Pancreas (tissue), 10 donors: Measurements from ENCODE around the gene ITGB2. TPM values are rescaled to one million over a fixed set of nuclear protein-coding genes. Genes with fewer than 3 reads are reported as not detected.

Experiments used
- ATAC-seq, 4 donors: fragments of 200-7000 bp; cut with Tn5 transposase; one replicate each; pipeline versions ENCODE4 v1.8.0 to v1.9.1; 2020; ENCODE audit warnings: mild to moderate bottlenecking in 4 of 4, moderate library complexity in 4 of 4
- DNase-seq, 6 donors: peaks; one replicate each; pipeline ENCODE4 v3.0.0-alpha.2; 2020
- FAIRE-seq: peaks from 2 replicates; lab custom pipeline; 2012; peaks lifted over from hg19 to GRCh38; lab: Jason Lieb, UNC
- H3K27ac ChIP-seq, 4 donors: fragments of 200-600 bp; sonication (generic); 1 replicate in 3 of 4; 2 replicates in 1 of 4; pipeline versions ENCODE4 v1.5.0 to v1.8.0; 2020
- H3K27me3 ChIP-seq, 4 donors: fragments of 200-600 bp; one replicate each; pipeline ENCODE4 v1.8.0; 2021
- H3K36me3 ChIP-seq, 3 donors: fragments of 200-600 bp; sonication (generic) in 1 of 3; one replicate each; pipeline versions ENCODE4 v1.5.0 to v1.8.0; 2020 to 2021
- H3K4me1 ChIP-seq, 3 donors: fragments of 200-600 bp; one replicate each; pipeline ENCODE4 v1.8.0; 2021
- H3K4me3 ChIP-seq, 4 donors: fragments of 200-600 bp; sonication (generic) in 2 of 4; one replicate each; pipeline versions ENCODE4 v1.5.0 to v1.8.0; 2020 to 2021
- H3K9me3 ChIP-seq, 4 donors: fragments of 200-600 bp; one replicate each; pipeline ENCODE4 v1.8.0; 2021
- WGBS, 2 donors: extraction: QIAGEN DNeasy Blood & Tissue Kit; methylation state at CpG; one replicate each; pipeline ENCODE4 v1.1.7; 2013; 5-methylcytosine and 5-hydroxymethylcytosine counted together
- intact Hi-C, 3 donors: fragments of 100-400 bp; cut with DNase I; formaldehyde crosslinking; loops; one replicate each; pipeline versions ENCODE4 v1.11.1 to v1.14.2; 2022
- polyA plus RNA-seq, 2 donors: library from polyadenylated mRNA; stranded (reverse); fragments of 200-250 nt; gene quantifications; one replicate each; pipeline ENCODE4 v1.2.3, GENCODE V29; 2013
- total RNA-seq, 6 donors: library from RNA; stranded (reverse); fragmentation: NEBNext Ultra II Directional in 4 of 6; extraction: Animal tissue kit (Norgen Biotek cat#: 25700) in 4 of 6; gene quantifications; one replicate each; pipeline versions ENCODE4 v1.2.1 to v1.2.4, GENCODE V29; 2021 to 2023
- TF ChIP-seq, protein P1 (sequence below), 4 donors: fragments of 200-600 bp; sonication (generic) in 3 of 4; IDR thresholded peaks; one replicate each; pipeline versions ENCODE4 v1.5.0 to v1.8.0; 2021; ENCODE audit warnings: antibody characterized with exemption in 4 of 4
- donor health status: healthy with polysubstance abuse.
- donor health status: DM: no; HTN: no; CAD: no; lungs with moderate emphysema.
- donor health status: DM: no; HTN: no; CAD: no.
- donor health status: control.
- donor health status: control.
- donor health status: Bipolar disorder and iron deficiency.
- donor health status: DM: yes; HTN: yes; CAD: no.
- donor health status: DM: no; HTN: no; CAD: no.
- donor health status: DM: no; HTN: no; CAD: no.
- donor health status: DM: yes; HTN: yes; CAD: no.

Gene ITGB2
- total and polyA plus RNA-seq, 8 donors = 1.1 to 88.0 (median 11.6) TPM

- H3K9me3 ChIP-seq = no peaks in the 10 kb centered on the region
- intact Hi-C loops = no loop called here
- no peak overlapping the region for H3K4me3 ChIP-seq
- ATAC-seq (no peak), FAIRE-seq (no peak), DNase-seq (peak in 1 of 6 donors; percentile 46)
- H3K36me3 ChIP-seq = peaks cover 0 to 16% (median 0%) of the 10 kb centered on the region in 3 donors
- no peak overlapping the region for H3K27ac ChIP-seq
- H3K27me3 ChIP-seq = no peaks in the 10 kb centered on the region
- 91 to 92% methylated on average over 23 of the region's 23 CpGs for WGBS, 2 donors
- TF ChIP-seq, protein P1, sequence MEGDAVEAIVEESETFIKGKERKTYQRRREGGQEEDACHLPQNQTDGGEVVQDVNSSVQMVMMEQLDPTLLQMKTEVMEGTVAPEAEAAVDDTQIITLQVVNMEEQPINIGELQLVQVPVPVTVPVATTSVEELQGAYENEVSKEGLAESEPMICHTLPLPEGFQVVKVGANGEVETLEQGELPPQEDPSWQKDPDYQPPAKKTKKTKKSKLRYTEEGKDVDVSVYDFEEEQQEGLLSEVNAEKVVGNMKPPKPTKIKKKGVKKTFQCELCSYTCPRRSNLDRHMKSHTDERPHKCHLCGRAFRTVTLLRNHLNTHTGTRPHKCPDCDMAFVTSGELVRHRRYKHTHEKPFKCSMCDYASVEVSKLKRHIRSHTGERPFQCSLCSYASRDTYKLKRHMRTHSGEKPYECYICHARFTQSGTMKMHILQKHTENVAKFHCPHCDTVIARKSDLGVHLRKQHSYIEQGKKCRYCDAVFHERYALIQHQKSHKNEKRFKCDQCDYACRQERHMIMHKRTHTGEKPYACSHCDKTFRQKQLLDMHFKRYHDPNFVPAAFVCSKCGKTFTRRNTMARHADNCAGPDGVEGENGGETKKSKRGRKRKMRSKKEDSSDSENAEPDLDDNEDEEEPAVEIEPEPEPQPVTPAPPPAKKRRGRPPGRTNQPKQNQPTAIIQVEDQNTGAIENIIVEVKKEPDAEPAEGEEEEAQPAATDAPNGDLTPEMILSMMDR (IDR thresholded peaks at IDR 0.05) = no peak
- H3K4me1 ChIP-seq = no peaks in the 10 kb centered on the region
Measured at GRCh38 chr21:44960141-44961092, 39.7 kb upstream of the ITGB2 start.

DNA sequence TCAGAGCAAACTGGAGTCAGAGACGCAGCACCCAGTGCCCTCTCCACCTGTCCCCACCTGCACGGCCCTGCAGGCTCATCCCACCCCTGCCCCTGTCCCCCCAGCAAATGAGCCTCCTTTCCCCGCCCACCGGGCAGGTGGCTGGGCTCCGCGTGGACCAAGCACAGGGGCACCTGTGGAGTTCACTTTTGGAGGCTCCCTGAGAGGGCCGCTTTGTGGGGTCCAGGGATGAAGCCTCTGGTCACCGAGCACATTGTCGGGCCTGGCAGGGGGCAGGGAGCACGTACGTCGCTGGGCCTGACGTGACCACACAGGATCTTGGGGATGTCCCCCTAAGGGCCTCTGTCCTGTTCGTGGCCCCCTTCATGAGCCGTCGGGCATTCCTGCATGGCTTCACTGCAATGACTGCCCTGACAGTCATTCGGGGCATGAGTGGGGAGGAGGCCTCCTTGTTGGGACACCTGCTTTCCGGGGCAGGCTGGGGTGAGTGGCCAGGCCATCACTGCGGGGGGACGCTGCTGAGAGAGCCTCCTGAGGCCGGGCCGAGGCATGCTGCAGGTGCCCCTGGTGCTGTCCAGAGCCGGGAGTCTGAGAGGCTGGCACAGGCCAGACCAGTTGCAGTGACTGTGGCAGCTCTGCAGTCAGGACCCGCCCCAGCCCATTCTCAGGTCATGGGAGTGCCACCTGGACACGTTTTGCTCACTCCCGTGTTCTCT, 38.8 kb upstream of the ITGB2 start:
- FAIRE-seq (no peak), DNase-seq (peak in 2 of 6 donors; percentile 16 to 64), ATAC-seq (no peak)
- Histone ChIP-seq H3K4me3 (no peak overlapping the region), H3K4me1 (no peaks in the 10 kb centered on the region), H3K9me3 (no peaks in the 10 kb centered on the region), H3K27me3 (no peaks in the 10 kb centered on the region), H3K36me3 (peaks cover 0 to 16% (median 0%) of the 10 kb centered on the region in 3 donors), H3K27ac (peak overlapping the region in 1 of 4 donors; percentile 42)
- intact Hi-C loops = no loop called here
- 86 to 88% methylated on average over 26 of the region's 26 CpGs for whole genome bisulfite sequencing, 2 donors
- TF ChIP-seq, protein P1 (IDR thresholded peaks at IDR 0.05) = no peak

- Histone ChIP-seq H3K36me3 (peaks cover 0 to 16% (median 0%) of the 10 kb centered on the region in 3 donors), H3K27ac (peak overlapping the region in 1 of 4 donors; percentile 50), H3K9me3 (no peaks in the 10 kb centered on the region), H3K4me1 (no peaks in the 10 kb centered on the region), H3K4me3 (no peak overlapping the region), H3K27me3 (no peaks in the 10 kb centered on the region)
- TF ChIP-seq, protein P1 (IDR thresholded peaks at IDR 0.05) = no peak
- no peak for FAIRE-seq
- ATAC-seq = peak; percentile 35 to 82 (median 63)
- 78 to 80% methylated on average over 26 to 28 of the region's 28 CpGs for WGBS, 2 donors
- peak in 4 of 6 donors; percentile 27 to 57 (median 47) for DNase-seq
- intact Hi-C loops = no loop called here
Measured at GRCh38 chr21:44958471-44959191, 37.9 kb upstream of the ITGB2 start.

DNA sequence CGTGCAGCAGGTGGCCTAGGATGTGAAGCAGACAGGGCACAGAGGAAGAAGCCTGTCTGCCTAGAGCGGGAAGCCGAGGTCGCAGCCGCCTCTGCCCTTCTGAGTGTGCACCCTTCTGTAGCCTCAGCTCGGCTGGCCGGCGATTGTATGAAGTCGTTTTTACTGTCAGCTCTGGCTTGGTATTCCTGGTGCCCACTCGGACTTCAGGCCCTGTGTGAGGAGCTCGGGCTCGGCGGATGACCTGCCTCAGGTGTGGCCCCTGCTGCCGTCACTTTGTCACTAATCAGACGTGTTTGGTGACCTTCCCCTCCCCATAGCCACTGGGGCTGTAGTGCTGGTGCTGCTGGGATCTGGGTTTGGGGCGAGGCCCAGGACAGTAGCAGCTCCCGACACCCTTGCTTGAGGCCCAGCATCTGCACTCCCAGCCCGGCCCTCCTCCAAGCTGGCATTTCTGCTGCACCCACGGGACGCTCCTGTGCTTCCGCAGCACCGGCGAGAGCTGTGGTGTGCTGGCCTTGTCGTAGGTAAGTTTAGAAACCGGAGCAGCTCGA, 37.3 kb upstream of the ITGB2 start:
- TF ChIP-seq, protein P1 (IDR thresholded peaks at IDR 0.05) = no peak
- intact Hi-C loops = no loop called here
- peaks cover 0 to 16% (median 0%) of the 10 kb centered on the region in 3 donors for H3K36me3 ChIP-seq
- H3K4me3 ChIP-seq = no peak overlapping the region
- ATAC-seq (no peak), FAIRE-seq (no peak), DNase-seq (peak in 2 of 6 donors; percentile 12 to 67)
- no peaks in the 10 kb centered on the region for H3K27me3 ChIP-seq
- H3K9me3 ChIP-seq = no peaks in the 10 kb centered on the region
- peak overlapping the region in 1 of 4 donors; percentile 50 for H3K27ac ChIP-seq
- WGBS, 2 donors = 88 to 89% methylated on average over 26 of the region's 26 CpGs
- no peaks in the 10 kb centered on the region for H3K4me1 ChIP-seq
